Smooth muscle cell (in vitro differentiated cells): ENCODE results near the gene OVOL1. TPM values are rescaled to one million over a fixed set of nuclear protein-coding genes. Genes with fewer than 3 reads are reported as not detected.

Experiments used
- DNase-seq: peaks from one replicate; lab custom pipeline; 2025; ENCODE audit not compliant: unreplicated experiment; lab: John Stamatoyannopoulos, UW
- H2AFZ ChIP-seq: fragments of 200-600 bp; sonication (generic); 2 replicates; pipeline ENCODE4 v1.6.0; 2016; ENCODE audit warnings: antibody characterized with exemption, low read depth, mild to moderate bottlenecking
- H3F3A ChIP-seq: fragments of 200-600 bp; sonication (generic); 2 replicates; pipeline ENCODE4 v1.6.0; 2017; ENCODE audit warnings: antibody characterized with exemption, low read depth
- H3K27ac ChIP-seq: fragments of 200-600 bp; sonication (generic); 2 replicates; pipeline ENCODE4 v1.5.1; 2016; ENCODE audit warnings: low read depth, mild to moderate bottlenecking
- H3K27me3 ChIP-seq: fragments of 200-600 bp; sonication (generic); 2 replicates; pipeline ENCODE4 v1.6.1; 2016; ENCODE audit warnings: low read depth, mild to moderate bottlenecking
- H3K36me3 ChIP-seq: fragments of 200-600 bp; sonication (generic); 2 replicates; pipeline ENCODE4 v1.5.1; 2016; ENCODE audit warnings: low read depth
- H3K4me1 ChIP-seq: fragments of 200-600 bp; sonication (generic); 2 replicates; pipeline ENCODE4 v1.5.1; 2016; ENCODE audit warnings: low read depth
- H3K4me2 ChIP-seq: fragments of 200-600 bp; sonication (generic); 2 replicates; pipeline ENCODE4 v1.6.0; 2016; ENCODE audit warnings: mild to moderate bottlenecking
- H3K4me3 ChIP-seq: fragments of 200-600 bp; sonication (generic); 2 replicates; pipeline ENCODE4 v1.5.1; 2016; ENCODE audit warnings: mild to moderate bottlenecking
- H3K79me2 ChIP-seq: fragments of 200-600 bp; sonication (generic); 2 replicates; pipeline ENCODE4 v1.6.0; 2016; ENCODE audit warnings: low read depth, mild to moderate bottlenecking
- H3K9ac ChIP-seq: fragments of 200-600 bp; sonication (generic); 2 replicates; pipeline ENCODE4 v1.6.0; 2016; ENCODE audit warnings: low read depth
- H3K9me3 ChIP-seq: fragments of 200-600 bp; sonication (generic); replicated peaks from 2 replicates; pipeline ENCODE4 v1.5.1; 2016; ENCODE audit warnings: low read depth
- H4K20me1 ChIP-seq: fragments of 200-600 bp; sonication (generic); 2 replicates; pipeline ENCODE4 v1.6.0; 2016; ENCODE audit warnings: low read depth
- WGBS: methylation state at CpG from one replicate; pipeline ENCODE4 v1.1.7; 2016; ENCODE audit warnings: low lambda C conversion rate; 5-methylcytosine and 5-hydroxymethylcytosine counted together
- polyA plus RNA-seq: library from polyadenylated mRNA; unstranded; fragments of >200 nt; fragmentation: Nextera tagmentation; extraction: Ambion mirVana; gene quantifications from 2 replicates; pipeline ENCODE4 v1.2.1, GENCODE V29; 2016
- total RNA-seq: library from RNA; depleted of rRNA; stranded (reverse); fragments of >200 nt; gene quantifications from 2 replicates; pipeline ENCODE4 v1.2.3, GENCODE V29; 2014
- TF ChIP-seq, protein P1 (sequence below): fragments of 200-600 bp; sonication (generic); IDR thresholded peaks from 2 replicates; pipeline ENCODE4 v1.5.1; 2017; ENCODE audit warnings: borderline replicate concordance, mild to moderate bottlenecking, antibody characterized with exemption; ENCODE audit not compliant: insufficient read depth, poor library complexity, severe bottlenecking

OVOL1 gene
- total and polyA plus RNA-seq, 2 experiments from 2014 or later = 3.1 to 7.8 TPM

DNA sequence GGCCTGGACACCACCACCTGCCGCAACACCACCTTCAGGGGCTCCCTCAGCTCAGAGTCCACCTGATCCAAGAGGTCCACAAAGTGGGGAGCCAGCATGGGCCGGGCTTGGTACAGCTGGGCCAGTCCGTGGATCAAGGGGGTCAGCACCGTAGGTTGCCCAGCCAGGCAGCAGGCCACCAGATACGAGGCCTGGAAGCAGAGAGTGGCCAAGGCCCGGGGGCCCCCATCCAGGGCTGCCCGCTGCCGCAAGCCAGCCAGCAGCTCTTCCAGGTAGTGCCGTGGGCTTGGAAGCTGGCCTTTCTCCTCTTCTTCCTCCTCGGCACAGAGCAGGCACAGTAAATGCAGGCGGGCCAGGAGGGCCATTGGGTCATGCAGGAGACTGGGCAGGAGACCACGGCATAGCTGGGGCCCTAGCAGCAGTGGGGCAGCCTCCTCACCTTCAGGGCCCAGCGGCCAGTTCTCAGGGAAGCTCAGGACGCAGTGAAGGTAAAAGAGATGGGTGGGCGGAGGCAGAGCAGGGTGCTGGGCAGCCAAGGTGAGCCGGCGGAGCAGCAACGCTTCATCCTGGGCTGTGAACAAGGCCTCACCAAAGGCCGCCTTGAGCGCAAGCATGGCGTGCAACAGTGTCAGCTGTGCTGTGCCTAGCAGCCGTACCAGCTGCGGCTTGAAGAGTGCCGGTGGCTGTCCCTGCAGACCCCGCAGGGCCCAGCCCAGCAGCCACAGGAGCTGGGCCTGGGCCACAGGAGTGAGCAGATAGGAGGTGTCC is 7.8 kb upstream of the OVOL1 start:
- H3K9ac ChIP-seq = no peak overlapping the region
- no peaks in the 10 kb centered on the region for H3K27me3 ChIP-seq
- H3K4me1 ChIP-seq = no peaks in the 10 kb centered on the region
- no peaks in the 10 kb centered on the region for H3K9me3 ChIP-seq
- no peak for DNase-seq
- TF ChIP-seq, protein P1, sequence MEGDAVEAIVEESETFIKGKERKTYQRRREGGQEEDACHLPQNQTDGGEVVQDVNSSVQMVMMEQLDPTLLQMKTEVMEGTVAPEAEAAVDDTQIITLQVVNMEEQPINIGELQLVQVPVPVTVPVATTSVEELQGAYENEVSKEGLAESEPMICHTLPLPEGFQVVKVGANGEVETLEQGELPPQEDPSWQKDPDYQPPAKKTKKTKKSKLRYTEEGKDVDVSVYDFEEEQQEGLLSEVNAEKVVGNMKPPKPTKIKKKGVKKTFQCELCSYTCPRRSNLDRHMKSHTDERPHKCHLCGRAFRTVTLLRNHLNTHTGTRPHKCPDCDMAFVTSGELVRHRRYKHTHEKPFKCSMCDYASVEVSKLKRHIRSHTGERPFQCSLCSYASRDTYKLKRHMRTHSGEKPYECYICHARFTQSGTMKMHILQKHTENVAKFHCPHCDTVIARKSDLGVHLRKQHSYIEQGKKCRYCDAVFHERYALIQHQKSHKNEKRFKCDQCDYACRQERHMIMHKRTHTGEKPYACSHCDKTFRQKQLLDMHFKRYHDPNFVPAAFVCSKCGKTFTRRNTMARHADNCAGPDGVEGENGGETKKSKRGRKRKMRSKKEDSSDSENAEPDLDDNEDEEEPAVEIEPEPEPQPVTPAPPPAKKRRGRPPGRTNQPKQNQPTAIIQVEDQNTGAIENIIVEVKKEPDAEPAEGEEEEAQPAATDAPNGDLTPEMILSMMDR = no peak
- H3K4me2 ChIP-seq = peak overlapping the region; percentile 99
- H3F3A ChIP-seq = peaks cover 12% of the 10 kb centered on the region
- peaks cover 47% of the 10 kb centered on the region for H4K20me1 ChIP-seq
- H3K36me3 ChIP-seq = no peaks in the 10 kb centered on the region
- 98% methylated on average over 24 of the region's 25 CpGs for WGBS
- H3K4me3 ChIP-seq = peak overlapping the region; percentile 85
- no peak overlapping the region for H3K27ac ChIP-seq
- no peaks in the 10 kb centered on the region for H3K79me2 ChIP-seq
- H2AFZ ChIP-seq = no peak overlapping the region

DNA sequence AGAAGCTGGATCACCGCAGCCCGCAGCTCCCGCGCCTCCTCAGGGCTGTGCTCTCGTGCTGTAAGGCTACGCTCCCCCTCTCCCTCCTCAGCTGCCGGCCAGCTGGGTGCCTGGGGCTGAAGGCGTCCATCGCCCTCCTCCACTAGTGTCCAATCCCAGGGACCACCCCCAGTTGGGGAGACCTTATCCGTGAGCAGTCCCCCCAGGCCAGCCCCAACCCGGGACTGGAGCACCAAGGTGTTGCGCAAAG is 7.3 kb upstream of the OVOL1 start:
- no peak overlapping the region for H3K27ac ChIP-seq
- H3K4me2 ChIP-seq = peak overlapping the region; percentile 99

DNA sequence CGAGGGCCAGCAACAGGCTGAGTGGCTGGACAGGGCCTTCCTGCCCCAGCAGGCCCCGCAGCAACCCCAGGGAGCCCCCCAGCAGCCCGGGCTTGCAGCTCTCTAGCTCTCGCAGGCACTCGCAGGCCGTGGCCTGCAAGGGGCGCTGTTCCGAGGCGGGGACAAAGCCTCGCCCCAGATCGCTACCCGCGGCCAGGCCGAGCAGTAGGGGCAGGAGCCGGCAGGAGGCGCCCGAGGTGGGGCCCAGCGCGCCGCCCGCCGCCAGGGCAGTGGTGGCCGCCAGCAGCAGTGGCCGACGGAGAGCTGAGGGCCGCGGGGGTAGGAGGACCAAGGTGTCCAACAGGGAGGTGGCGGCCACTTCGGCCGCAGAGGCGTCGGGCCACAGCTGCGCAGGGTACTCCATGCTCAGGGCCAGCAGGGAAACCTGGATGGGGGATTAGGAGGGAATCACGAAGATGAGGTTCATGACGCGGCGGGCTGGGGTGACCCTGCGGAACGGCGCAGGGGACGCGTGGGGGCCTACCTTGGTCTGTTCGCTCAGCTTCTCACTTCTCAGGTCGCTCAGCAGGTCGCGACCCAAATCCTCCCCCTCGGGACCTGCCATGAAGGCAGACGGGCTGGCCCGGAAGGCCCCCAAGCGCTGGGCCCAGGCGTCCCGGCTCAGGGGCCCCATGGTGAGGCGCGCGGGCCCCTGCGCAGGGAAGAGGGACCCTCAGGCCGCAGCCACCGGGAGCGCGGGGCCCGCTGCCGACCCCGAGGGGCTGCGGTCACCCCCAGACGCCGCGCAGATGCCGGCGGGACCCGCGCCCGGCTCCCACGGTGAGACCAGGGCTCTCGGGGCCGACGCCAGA is 6.7 kb upstream of the OVOL1 start:
- peak overlapping the region; percentile 99 for H3K4me2 ChIP-seq
- peaks cover 9% of the 10 kb centered on the region for H3K27me3 ChIP-seq
- H4K20me1 ChIP-seq = peaks cover 41% of the 10 kb centered on the region
- peak overlapping the region; percentile 98 for H3K9ac ChIP-seq
- TF ChIP-seq, protein P1 = peak; percentile 87
- peak overlapping the region; percentile 85 for H3K4me3 ChIP-seq
- no peaks in the 10 kb centered on the region for H3K36me3 ChIP-seq
- H2AFZ ChIP-seq = peak overlapping the region; percentile 90
- 8% methylated on average over 60 of the region's 76 CpGs for WGBS
- H3F3A ChIP-seq = peaks cover 12% of the 10 kb centered on the region
- peak overlapping the region; percentile 88 for H3K27ac ChIP-seq
- peak; percentile 22 for DNase-seq
- H3K4me1 ChIP-seq = no peaks in the 10 kb centered on the region
- H3K79me2 ChIP-seq = no peaks in the 10 kb centered on the region
- H3K9me3 ChIP-seq = no peaks in the 10 kb centered on the region

More for the DNA sequence above, 7.3 kb upstream of the OVOL1 start:
- H4K20me1 ChIP-seq = peaks cover 46% of the 10 kb centered on the region
- DNase-seq = no peak
- H3K36me3 ChIP-seq = no peaks in the 10 kb centered on the region
- TF ChIP-seq, protein P1 = no peak
- no peak overlapping the region for H3K9ac ChIP-seq
- peak overlapping the region; percentile 85 for H3K4me3 ChIP-seq
- WGBS = 81% methylated on average over 12 of the region's 12 CpGs
- H2AFZ ChIP-seq = no peak overlapping the region
- H3K9me3 ChIP-seq = no peaks in the 10 kb centered on the region
- H3K27me3 ChIP-seq = peaks cover 3% of the 10 kb centered on the region
- no peaks in the 10 kb centered on the region for H3K4me1 ChIP-seq
- H3F3A ChIP-seq = peaks cover 12% of the 10 kb centered on the region
- no peaks in the 10 kb centered on the region for H3K79me2 ChIP-seq
